ENCODE measurements around the gene ACTRT2.

DNA sequence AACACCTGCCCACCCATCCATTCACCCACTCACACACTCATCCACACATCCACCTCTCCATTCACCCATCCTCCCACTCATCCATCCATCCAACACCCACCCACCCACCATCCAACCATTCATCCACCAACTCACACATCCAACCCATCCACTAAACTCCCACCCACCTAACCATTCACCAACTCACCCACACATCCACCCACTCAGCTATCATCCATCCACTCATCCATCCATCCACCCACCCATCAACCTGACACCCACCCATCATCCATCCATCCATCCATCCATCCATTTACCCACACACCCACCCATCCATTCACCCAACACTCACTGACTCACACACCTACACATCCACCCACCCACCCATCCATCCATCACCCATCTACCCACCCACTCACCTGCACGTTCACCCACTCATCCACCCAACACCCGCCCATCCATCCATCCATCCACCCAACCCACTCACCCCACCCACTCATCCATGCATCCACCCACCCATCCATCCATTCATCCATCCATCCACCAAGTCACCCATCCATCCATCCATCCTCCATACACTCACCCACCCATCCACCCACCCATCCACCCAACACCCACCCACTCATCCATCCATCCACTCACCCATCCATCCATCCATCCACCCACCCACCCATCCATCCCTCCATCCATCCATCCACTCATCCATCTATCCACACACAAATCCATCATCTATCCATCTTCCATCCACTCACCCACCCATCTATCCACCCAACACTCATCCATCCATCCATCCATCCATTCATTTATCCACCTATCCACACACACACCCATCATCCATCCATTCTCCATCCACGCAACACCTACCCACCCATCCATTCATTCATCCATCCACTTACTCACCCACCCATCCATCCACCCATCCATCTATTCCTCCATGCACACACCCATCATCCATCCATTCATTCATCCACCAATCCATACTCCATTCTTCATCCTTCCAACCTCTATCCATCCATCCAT lies 30.3 kb downstream of the ACTRT2 start:
- TF ChIP-seq CTCF (IDR thresholded peaks at IDR 0.05; ENCODE audit: extremely low read depth in 1 of 2, insufficient read depth in 1 of 2, low read depth in 1 of 2, low read length in 2 of 2) (no peak), EZH2 (IDR thresholded peaks at IDR 0.05; ENCODE audit: borderline replicate concordance, low read depth, low read length, severe bottlenecking) (no peak), POLR2A (IDR thresholded peaks at IDR 0.05; ENCODE audit: low read depth, low read length) (no peak), GATA2 (IDR thresholded peaks at IDR 0.05; ENCODE audit: insufficient read depth, insufficient read length, low read depth, low read length) (no peak), MAX (IDR thresholded peaks at IDR 0.05; ENCODE audit: insufficient read depth, insufficient read length) (no peak)

All from endothelial cell of umbilical vein (primary cell).